HepG2 (cell line): ENCODE measurements around the gene SP8. TPM values are rescaled to one million over a fixed set of nuclear protein-coding genes. Genes with fewer than 3 reads are reported as not detected.

ENCODE experiments used
- ATAC-seq: fragments of 200-7000 bp; cut with Tn5 transposase; 3 replicates; pipeline ENCODE4 v1.9.1; 2020; ENCODE audit warnings: mild to moderate bottlenecking, moderate library complexity
- BruUV-seq: library from RNA; stranded (reverse); fragments of 400-500 nt; replicated peaks from 2 replicates; lab custom pipeline; 2021; lab: Mats Ljungman, UMichigan
- CTCF ChIA-PET: fragments of 300-600 bp; formaldehyde crosslinking; extraction: SDS; loops from one replicate; lab custom pipeline; 2021; ENCODE audit warnings: low total read pairs, inconsistent platforms, low intra/inter-chr PET ratio; lab: Yijun Ruan, JAX
- POLR2A ChIA-PET: fragments of 350-600 bp; sonication (Branson Sonifier 250); formaldehyde crosslinking; loops from one replicate; lab custom pipeline; 2020; ENCODE audit warnings: antibody characterized with exemption, inconsistent platforms; lab: Yijun Ruan, JAX
- DNase-seq: peaks from one replicate; pipeline ENCODE4 v3.0.0-alpha.2; 2015; ENCODE audit warnings: low spot score
- FAIRE-seq: peaks from 3 replicates; lab custom pipeline; 2011; peaks lifted over from hg19 to GRCh38; lab: Jason Lieb, UNC
- H2AFZ ChIP-seq: one replicate; pipeline ENCODE4 v1.6.1; 2011; ENCODE audit warnings: low read length, inconsistent platforms
- H3K27ac ChIP-seq: fragments of 300-600 bp; 3 replicates; pipeline ENCODE4 v1.8.0; 2011; ENCODE audit warnings: mixed run types, mild to moderate bottlenecking, mixed read lengths, low read length, inconsistent platforms; ENCODE audit not compliant: insufficient read depth; ENCODE audit errors: extremely low read length
- H3K27me3 ChIP-seq, 2 experiments: fragments of 200-600 bp in 1 of 2; 2 replicates in 1 of 2; 3 replicates in 1 of 2; pipeline versions ENCODE4 v1.6.0 to v1.8.0; 2011; ENCODE audit warnings: low read length in 2 of 2, mild to moderate bottlenecking in 2 of 2, moderate library complexity in 2 of 2, inconsistent platforms in 1 of 2; ENCODE audit not compliant: insufficient read depth in 2 of 2, control insufficient read depth in 1 of 2
- H3K36me3 ChIP-seq, 2 experiments: fragments of 200-600 bp in 1 of 2; replicated peaks in 1 of 2; 2 replicates in 1 of 2; 3 replicates in 1 of 2; pipeline versions ENCODE4 v1.5.1 to v1.8.0; 2011; ENCODE audit warnings: low read length in 2 of 2, inconsistent platforms in 1 of 2; ENCODE audit not compliant: insufficient read depth in 2 of 2, control insufficient read depth in 1 of 2
- H3K4me1 ChIP-seq: 2 replicates; pipeline ENCODE4 v1.5.1; 2012; ENCODE audit warnings: low read length, inconsistent platforms; ENCODE audit not compliant: insufficient read depth
- H3K4me2 ChIP-seq: 2 replicates; pipeline ENCODE4 v1.6.0; 2011; ENCODE audit warnings: low read depth, low read length, inconsistent platforms
- H3K4me3 ChIP-seq, 3 experiments: fragments of 200-600 bp in 1 of 3; sonication (generic), shearing (Covaris generic) in 1 of 3; replicated peaks in 1 of 3; 2 replicates each; pipeline ENCODE4 v1.5.1; 2011 to 2016; ENCODE audit warnings: low read length in 3 of 3, inconsistent platforms in 2 of 3, low read depth in 2 of 3, mild to moderate bottlenecking in 2 of 3, control low read depth in 1 of 3, mixed read lengths in 1 of 3; ENCODE audit not compliant: insufficient read depth in 1 of 3
- H3K79me2 ChIP-seq: one replicate; pipeline ENCODE4 v1.6.1; 2011; ENCODE audit warnings: low read length, inconsistent platforms; ENCODE audit not compliant: insufficient read depth
- H3K9ac ChIP-seq: 2 replicates; pipeline ENCODE4 v1.6.0; 2011; ENCODE audit warnings: mild to moderate bottlenecking, low read depth, low read length, inconsistent platforms; ENCODE audit not compliant: insufficient read depth
- H3K9me3 ChIP-seq: 2 replicates; pipeline ENCODE4 v1.5.1; 2012; ENCODE audit warnings: mild to moderate bottlenecking, low read length
- H4K20me1 ChIP-seq: 2 replicates; pipeline ENCODE4 v1.6.0; 2011; ENCODE audit warnings: inconsistent platforms, mild to moderate bottlenecking, low read length, moderate library complexity; ENCODE audit not compliant: insufficient read depth
- HCFC1 ChIP-seq: fragments of 150-350 bp; IDR thresholded peaks from 2 replicates; pipeline ENCODE4 v1.6.1; 2014; ENCODE audit warnings: low read depth, low read length
- KDM6A ChIP-seq: IDR thresholded peaks from 2 replicates; pipeline ENCODE4 v1.6.1; 2016; ENCODE audit warnings: low read depth
- MIER3 ChIP-seq: IDR thresholded peaks from 2 replicates; pipeline ENCODE4 v1.6.1; 2016; ENCODE audit warnings: missing compliant biosample characterization, borderline replicate concordance
- NFATC3 ChIP-seq: sonication (generic); formaldehyde crosslinking; IDR thresholded peaks from 2 replicates; pipeline ENCODE4 v1.5.1; 2020; ENCODE audit warnings: mild to moderate bottlenecking, missing genetic modification reagents
- POLR2G ChIP-seq: fragments of 200-400 bp; formaldehyde crosslinking; IDR thresholded peaks from 2 replicates; pipeline ENCODE4 v1.6.1; 2018; ENCODE audit warnings: mild to moderate bottlenecking, low read depth, low read length, moderate library complexity
- TCF7 ChIP-seq: sonication (generic); IDR thresholded peaks from 2 replicates; pipeline ENCODE4 v1.6.1; 2016; ENCODE audit warnings: antibody characterized with exemption, low read depth
- ZNF253 ChIP-seq: sonication (generic); formaldehyde crosslinking; IDR thresholded peaks from 2 replicates; pipeline ENCODE4 v1.8.0; 2022; ENCODE audit warnings: mild to moderate bottlenecking, missing genetic modification reagents, borderline replicate concordance
- ZNF282 ChIP-seq: fragments of 450-650 bp; IDR thresholded peaks from 2 replicates; pipeline ENCODE4 v1.6.1; 2018; ENCODE audit not compliant: partially characterized antibody
- ZNF343 ChIP-seq: sonication (generic); formaldehyde crosslinking; IDR thresholded peaks from 2 replicates; pipeline ENCODE4 v1.4.0; 2020; ENCODE audit warnings: mild to moderate bottlenecking, missing genetic modification reagents
- ZSCAN20 ChIP-seq: sonication (generic); formaldehyde crosslinking; IDR thresholded peaks from 2 replicates; pipeline ENCODE4 v1.4.0; 2020; ENCODE audit warnings: missing genetic modification reagents, mild to moderate bottlenecking, borderline replicate concordance
- WGBS: methylation state at CpG from one replicate; pipeline ENCODE4 v1.1.6; 2017; ENCODE audit warnings: low lambda C conversion rate; 5-methylcytosine and 5-hydroxymethylcytosine counted together
- in situ Hi-C: cut with HindIII; loops from 2 replicates; pipeline ENCODE4 v1.10.0; 2017; ENCODE audit warnings: low pct_unique_long_range_greater_than_20kb; ENCODE audit not compliant: extremely low pct_ligation_motif_present
- intact Hi-C: fragments of 100-400 bp; cut with micrococcal nuclease; formaldehyde crosslinking; loops from one replicate; pipeline ENCODE4 v1.10.0; 2022; ENCODE audit not compliant: unreplicated experiment
- polyA plus RNA-seq, 8 experiments: library from polyadenylated mRNA; depleted of rRNA in 3 of 8; stranded (reverse) in 7 of 8; unstranded in 1 of 8; fragments of >200 nt; fragmentation: Illumina TruSeq in 4 of 8; extraction: Trizol in 4 of 8; gene quantifications; 2 replicates each; pipeline versions ENCODE4 v1.2.1 to v1.2.3, GENCODE V29; 2011 to 2016; ENCODE audit warnings: low read depth in 4 of 8, missing spikeins in 1 of 8, mixed read lengths in 1 of 8; ENCODE audit not compliant: insufficient read depth in 1 of 8
- total RNA-seq, 5 experiments: library from RNA; depleted of rRNA; stranded (reverse); fragments of >200 nt; fragmentation: Illumina TruSeq; extraction: Trizol; gene quantifications; 2 replicates each; pipeline ENCODE4 v1.2.3, GENCODE V29; 2016; ENCODE audit warnings: low read depth in 1 of 5

The SP8 gene
- total and polyA plus RNA-seq, 2 of the 13 experiments (the other 11 are each of a cell fraction or from before 2014, with no cell fraction given), result not detected

- TF ChIP-seq HCFC1 (no peak), ZSCAN20 (CRISPR knock-in tag) (no peak), KDM6A (CRISPR knock-in tag) (no peak), MIER3 (CRISPR knock-in tag) (no peak), ZNF282 (no peak), NFATC3 (CRISPR knock-in tag) (no peak), ZNF253 (CRISPR knock-in tag) (no peak), POLR2G (no peak), TCF7 (no peak), ZNF343 (CRISPR knock-in tag) (no peak)
- Histone ChIP-seq H3K9me3 (no peaks in the 10 kb centered on the region), H3K27ac (no peak overlapping the region), H3K4me1 (no peaks in the 10 kb centered on the region), H3K36me3 (no peaks in the 10 kb centered on the region), H3K4me2 (no peak overlapping the region), H4K20me1 (no peaks in the 10 kb centered on the region), H2AFZ (no peak overlapping the region), H3K27me3 (no peaks in the 10 kb centered on the region), H3K9ac (no peak overlapping the region), H3K4me3 (no peak overlapping the region), H3K79me2 (no peaks in the 10 kb centered on the region)
- CTCF ChIA-PET, result no interaction called here
- no TSS peak for BruUV-seq
- intact Hi-C loops (no loop called here), in situ Hi-C loops (no loop called here)
- FAIRE-seq (no peak), ATAC-seq (no peak), DNase-seq (no peak)
- WGBS, result 45% methylated on average over 3 of the region's 3 CpGs
- POLR2A ChIA-PET, result no interaction called here
Observed at GRCh38 chr7:20804345-20804744, 17.7 kb upstream of the SP8 start.
